ENCODE results near the gene EXOC2.

DNA sequence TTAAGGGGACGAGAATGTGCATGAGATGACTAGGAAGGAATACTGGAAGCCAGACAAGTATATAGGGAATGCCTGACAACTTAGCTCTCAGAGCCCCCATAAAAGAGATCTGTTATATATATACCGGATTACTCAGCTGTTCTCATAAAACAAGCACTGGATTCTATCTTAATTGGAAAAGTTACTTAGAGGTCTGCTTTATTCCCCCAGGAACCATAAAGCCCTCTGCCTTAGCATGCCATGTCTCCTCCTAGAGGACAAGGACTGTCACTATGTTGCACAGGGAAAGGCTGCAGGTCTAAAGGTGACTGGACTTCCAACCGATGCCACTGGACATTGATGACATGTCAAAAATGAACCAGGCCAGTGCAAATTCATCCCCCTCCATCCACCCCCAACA is 6.4 kb downstream of the EXOC2 start:
- TF ChIP-seq, protein P1, sequence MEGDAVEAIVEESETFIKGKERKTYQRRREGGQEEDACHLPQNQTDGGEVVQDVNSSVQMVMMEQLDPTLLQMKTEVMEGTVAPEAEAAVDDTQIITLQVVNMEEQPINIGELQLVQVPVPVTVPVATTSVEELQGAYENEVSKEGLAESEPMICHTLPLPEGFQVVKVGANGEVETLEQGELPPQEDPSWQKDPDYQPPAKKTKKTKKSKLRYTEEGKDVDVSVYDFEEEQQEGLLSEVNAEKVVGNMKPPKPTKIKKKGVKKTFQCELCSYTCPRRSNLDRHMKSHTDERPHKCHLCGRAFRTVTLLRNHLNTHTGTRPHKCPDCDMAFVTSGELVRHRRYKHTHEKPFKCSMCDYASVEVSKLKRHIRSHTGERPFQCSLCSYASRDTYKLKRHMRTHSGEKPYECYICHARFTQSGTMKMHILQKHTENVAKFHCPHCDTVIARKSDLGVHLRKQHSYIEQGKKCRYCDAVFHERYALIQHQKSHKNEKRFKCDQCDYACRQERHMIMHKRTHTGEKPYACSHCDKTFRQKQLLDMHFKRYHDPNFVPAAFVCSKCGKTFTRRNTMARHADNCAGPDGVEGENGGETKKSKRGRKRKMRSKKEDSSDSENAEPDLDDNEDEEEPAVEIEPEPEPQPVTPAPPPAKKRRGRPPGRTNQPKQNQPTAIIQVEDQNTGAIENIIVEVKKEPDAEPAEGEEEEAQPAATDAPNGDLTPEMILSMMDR (IDR thresholded peaks at IDR 0.05; ENCODE audit: extremely low read depth in 1 of 2, insufficient read depth in 1 of 2, low read depth in 1 of 2, low read length in 2 of 2): no peak
- no peak for TF ChIP-seq POLR2A (IDR thresholded peaks at IDR 0.05; ENCODE audit: low read depth, low read length)
- TF ChIP-seq JUN (IDR thresholded peaks at IDR 0.05; ENCODE audit: borderline replicate concordance, insufficient read depth, insufficient read length, low read depth): no peak
- no peak for TF ChIP-seq EZH2 (IDR thresholded peaks at IDR 0.05; ENCODE audit: borderline replicate concordance, low read depth, low read length, severe bottlenecking)
